ENCODE data around the gene ATP6V1G2.
"Not testable (repeated sequence)": the region's sequence is repeated elsewhere in the genome, so short reads cannot be mapped to it uniquely, and the experiment has no call there.

Gene ATP6V1G2

GRCh38 chr6:31546339-31546957 is at the start of gene ATP6V1G2:
TSS of gene ATP6V1G2 (minus strand) at chr6:31546608. CDS start at chr6:31546559, 49 bp downstream.
- ATAC-seq (peak; percentile 73), DNase-seq (ENCODE audit: low spot score in 2 of 2) (peak; percentile 77 to 95)
- peaks cover 34% of the 10 kb centered on the region for H3K36me3 Mint-ChIP-seq
- peaks cover 33% of the 10 kb centered on the region for H3K4me1 Mint-ChIP-seq
- H3K4me3 Mint-ChIP-seq = peak within 1 kb of the TSS; percentile 79
- no peaks in the 10 kb centered on the region for H3K9me3 Mint-ChIP-seq
- peak within 1 kb of the TSS; percentile 85 for H3K27ac Mint-ChIP-seq

GRCh38 chr6:31592396-31592771 is 46.0 kb upstream of the ATP6V1G2 start:
- peaks cover 65% of the 10 kb centered on the region for H3K4me1 Mint-ChIP-seq
- H3K4me3 Mint-ChIP-seq = peak overlapping the region; percentile 76

GRCh38 chr6:31590691-31591090 is 44.3 kb upstream of the ATP6V1G2 start:
- H3K9me3 Mint-ChIP-seq; DNase-seq (ENCODE audit: low spot score in 2 of 2); ATAC-seq: not testable (repeated sequence)
- Mint-ChIP-seq H3K4me3 (peak overlapping the region; percentile 76), H3K36me3 (peaks cover 57% of the 10 kb centered on the region), H3K27ac (peak overlapping the region; percentile 91), H3K4me1 (peaks cover 68% of the 10 kb centered on the region)

More at GRCh38 chr6:31592396-31592771, 46.0 kb upstream of the ATP6V1G2 start:
- DNase-seq (ENCODE audit: low spot score in 2 of 2) = no peak
- H3K9me3 Mint-ChIP-seq = no peaks in the 10 kb centered on the region
- peak overlapping the region; percentile 88 for H3K27ac Mint-ChIP-seq
- peak; percentile 27 for ATAC-seq
- H3K36me3 Mint-ChIP-seq = peaks cover 46% of the 10 kb centered on the region

- ATAC-seq (peak; percentile 14), DNase-seq (ENCODE audit: low spot score in 2 of 2) (no peak)
- H3K4me3 Mint-ChIP-seq = peak overlapping the region; percentile 76
- H3K36me3 Mint-ChIP-seq = peaks cover 60% of the 10 kb centered on the region
- H3K9me3 Mint-ChIP-seq = no peaks in the 10 kb centered on the region
- H3K4me1 Mint-ChIP-seq = peaks cover 73% of the 10 kb centered on the region
- peak overlapping the region; percentile 91 for H3K27ac Mint-ChIP-seq
Measured at GRCh38 chr6:31588871-31589650, 42.7 kb upstream of the ATP6V1G2 start.

- Mint-ChIP-seq H3K4me3 (peak overlapping the region; percentile 76), H3K36me3 (peaks cover 51% of the 10 kb centered on the region), H3K27ac (peak overlapping the region; percentile 83), H3K9me3 (no peaks in the 10 kb centered on the region), H3K4me1 (peaks cover 67% of the 10 kb centered on the region)
- peak; percentile 19 for ATAC-seq
- no peak for DNase-seq (ENCODE audit: low spot score in 2 of 2)
Measured at GRCh38 chr6:31587791-31588777, 41.7 kb upstream of the ATP6V1G2 start.

GRCh38 chr6:31586599-31587281 is 40.3 kb upstream of the ATP6V1G2 start:
- Mint-ChIP-seq H3K4me3 (peak overlapping the region; percentile 76), H3K36me3 (peaks cover 40% of the 10 kb centered on the region), H3K9me3 (no peaks in the 10 kb centered on the region), H3K4me1 (peaks cover 70% of the 10 kb centered on the region), H3K27ac (peak overlapping the region; percentile 83)
- no peak for DNase-seq (ENCODE audit: low spot score in 2 of 2)
- ATAC-seq = peak; percentile 27

- peak within 1 kb of the TSS; percentile 76 for H3K4me3 Mint-ChIP-seq
- no peaks in the 10 kb centered on the region for H3K9me3 Mint-ChIP-seq
- ATAC-seq (peak; percentile 17), DNase-seq (ENCODE audit: low spot score in 2 of 2) (no peak)
- H3K36me3 Mint-ChIP-seq = peaks cover 47% of the 10 kb centered on the region
- peaks cover 74% of the 10 kb centered on the region for H3K4me1 Mint-ChIP-seq
- H3K27ac Mint-ChIP-seq = peak within 1 kb of the TSS; percentile 83
Measured at GRCh38 chr6:31586008-31586407, 39.6 kb upstream of the ATP6V1G2 start, which contains the start of gene LST1. TSS of gene LST1 (plus strand) at chr6:31586277. CDS start at chr6:31587300, 1,023 bp downstream.

GRCh38 chr6:31585491-31585890 is 39.1 kb upstream of the ATP6V1G2 start:
- Mint-ChIP-seq H3K9me3 (no peaks in the 10 kb centered on the region), H3K4me3 (peak overlapping the region; percentile 76), H3K4me1 (peaks cover 74% of the 10 kb centered on the region), H3K36me3 (peaks cover 52% of the 10 kb centered on the region), H3K27ac (peak overlapping the region; percentile 83)
- DNase-seq (ENCODE audit: low spot score in 2 of 2) = peak in 1 of 2 donors; percentile 72
- ATAC-seq = peak; percentile 40

GRCh38 chr6:31582230-31582643 is 35.8 kb upstream of the ATP6V1G2 start, which contains the start of gene LTB:
TSS of gene LTB (minus strand) at chr6:31582424. CDS start at chr6:31582417, 7 bp downstream.
- H3K4me1 Mint-ChIP-seq = peaks cover 71% of the 10 kb centered on the region
- H3K36me3 Mint-ChIP-seq = peaks cover 59% of the 10 kb centered on the region
- ATAC-seq (no peak), DNase-seq (ENCODE audit: low spot score in 2 of 2) (no peak)
- H3K27ac Mint-ChIP-seq = peak within 1 kb of the TSS; percentile 98
- peak within 1 kb of the TSS; percentile 97 for H3K4me3 Mint-ChIP-seq
- no peaks in the 10 kb centered on the region for H3K9me3 Mint-ChIP-seq

GRCh38 chr6:31581434-31582229 is 35.2 kb upstream of the ATP6V1G2 start:
- Mint-ChIP-seq H3K4me1 (peaks cover 65% of the 10 kb centered on the region), H3K36me3 (peaks cover 59% of the 10 kb centered on the region), H3K27ac (peak overlapping the region; percentile 98), H3K9me3 (no peaks in the 10 kb centered on the region), H3K4me3 (peak overlapping the region; percentile 97)
- no peak for DNase-seq (ENCODE audit: low spot score in 2 of 2)
- ATAC-seq = no peak

GRCh38 chr6:31580807-31581433 is 34.5 kb upstream of the ATP6V1G2 start:
- Mint-ChIP-seq H3K9me3 (no peaks in the 10 kb centered on the region), H3K36me3 (peaks cover 65% of the 10 kb centered on the region), H3K4me1 (peaks cover 57% of the 10 kb centered on the region), H3K4me3 (peak overlapping the region; percentile 97), H3K27ac (peak overlapping the region; percentile 98)
- DNase-seq (ENCODE audit: low spot score in 2 of 2) (peak; percentile 94 to 96), ATAC-seq (peak; percentile 80)

- Mint-ChIP-seq H3K4me1 (peaks cover 52% of the 10 kb centered on the region), H3K27ac (peak overlapping the region; percentile 98), H3K36me3 (peaks cover 65% of the 10 kb centered on the region), H3K9me3 (no peaks in the 10 kb centered on the region), H3K4me3 (peak overlapping the region; percentile 97)
- peak in 1 of 2 donors; percentile 68 for DNase-seq (ENCODE audit: low spot score in 2 of 2)
- ATAC-seq = peak; percentile 1
Measured at GRCh38 chr6:31580438-31580740, 34.0 kb upstream of the ATP6V1G2 start.

Data from stimulated activated effector memory CD8-positive, alpha-beta T cell treated with anti-CD3 and anti-CD28 coated beads, Interleukin-12 subunit alpha, Interleukin-12 subunit beta, amount 100 ng/mL, for 72 hours (primary cell).